ENCODE measurements around the gene SLC9B2.

Gene SLC9B2

GRCh38 chr4:103021120-103021519 is 55.4 kb downstream of the SLC9B2 start:
- in situ Hi-C loops (cut with HindIII; ENCODE audit: low pct_ligation_motif_present, low sequenced_read_pairs), result loop anchor here (25.0 kb wide), 2 partner anchors 209 to 409 kb away; no protein-coding TSS in a partner anchor
- Histone ChIP-seq H3K27ac (no peak overlapping the region), H3K27me3 (replicated peaks) (no peaks in the 10 kb centered on the region), H3K36me3 (replicated peaks) (no peaks in the 10 kb centered on the region), H3K4me3 (ENCODE audit: low read depth, low read length) (no peak overlapping the region)
- no peak for TF ChIP-seq CTCF (IDR thresholded peaks at IDR 0.05; ENCODE audit: low read depth, low read length, missing control alignments)
- no peak for DNase-seq

GRCh38 chr4:103019308-103020124 is 57.0 kb downstream of the SLC9B2 start, which contains the start of gene SLC9B1:
Gene SLC9B1 (minus strand): TSS chr4:103019705. CDS start chr4:102991711, 27,994 bp downstream.
- peak; percentile 96 for DNase-seq
- peak within 1 kb of the TSS; percentile 59 for H3K4me3 ChIP-seq (ENCODE audit: low read depth, low read length)
- in situ Hi-C loops (cut with HindIII; ENCODE audit: low pct_ligation_motif_present, low sequenced_read_pairs), result loop anchor here (25.0 kb wide), 2 partner anchors 207 to 407 kb away; no protein-coding TSS in a partner anchor
- TF ChIP-seq CTCF (IDR thresholded peaks at IDR 0.05; ENCODE audit: low read depth, low read length, missing control alignments), result no peak
- peak within 1 kb of the TSS; percentile 75 for H3K27ac ChIP-seq
- H3K27me3 ChIP-seq (replicated peaks), result no peaks in the 10 kb centered on the region
- no peaks in the 10 kb centered on the region for H3K36me3 ChIP-seq (replicated peaks)

- Histone ChIP-seq H3K4me3 (ENCODE audit: low read depth, low read length) (peak overlapping the region; percentile 59), H3K27me3 (replicated peaks) (no peaks in the 10 kb centered on the region), H3K27ac (peak overlapping the region; percentile 75), H3K36me3 (replicated peaks) (no peaks in the 10 kb centered on the region)
- in situ Hi-C loops (cut with HindIII; ENCODE audit: low pct_ligation_motif_present, low sequenced_read_pairs), result loop anchor here (25.0 kb wide), 2 partner anchors 206 to 406 kb away; no protein-coding TSS in a partner anchor
- peak; percentile 9 for DNase-seq
- no peak for TF ChIP-seq CTCF (IDR thresholded peaks at IDR 0.05; ENCODE audit: low read depth, low read length, missing control alignments)
Measured at GRCh38 chr4:103018391-103019307, 57.9 kb downstream of the SLC9B2 start.

GRCh38 chr4:103012551-103012950 is 64.0 kb downstream of the SLC9B2 start:
- no peak for TF ChIP-seq CTCF (IDR thresholded peaks at IDR 0.05; ENCODE audit: low read depth, low read length, missing control alignments)
- H3K27ac ChIP-seq, result no peak overlapping the region
- H3K4me3 ChIP-seq (ENCODE audit: low read depth, low read length), result no peak overlapping the region
- H3K27me3 ChIP-seq (replicated peaks), result no peaks in the 10 kb centered on the region
- no peaks in the 10 kb centered on the region for H3K36me3 ChIP-seq (replicated peaks)
- no peak for DNase-seq
- in situ Hi-C loops (cut with HindIII; ENCODE audit: low pct_ligation_motif_present, low sequenced_read_pairs), result loop anchor here (25.0 kb wide), 2 partner anchors 200 to 400 kb away; no protein-coding TSS in a partner anchor

- DNase-seq, result no peak
- in situ Hi-C loops (cut with HindIII; ENCODE audit: low pct_ligation_motif_present, low sequenced_read_pairs), result loop anchor here (25.0 kb wide), 2 partner anchors 200 to 400 kb away; no protein-coding TSS in a partner anchor
- Histone ChIP-seq H3K36me3 (replicated peaks) (no peaks in the 10 kb centered on the region), H3K27me3 (replicated peaks) (no peaks in the 10 kb centered on the region), H3K4me3 (ENCODE audit: low read depth, low read length) (no peak overlapping the region), H3K27ac (no peak overlapping the region)
- TF ChIP-seq CTCF (IDR thresholded peaks at IDR 0.05; ENCODE audit: low read depth, low read length, missing control alignments), result no peak
Measured at GRCh38 chr4:103012060-103012459, 64.5 kb downstream of the SLC9B2 start.

Data from brain microvascular endothelial cell (primary cell).